ENCODE data around the gene SDK1.

- no peak for TF ChIP-seq CTCF (conservative IDR thresholded peaks at IDR 0.05; ENCODE audit: low read length)
- TF ChIP-seq EZH2phosphoT487 (IDR thresholded peaks at IDR 0.05; ENCODE audit: borderline replicate concordance, low read depth, low read length): no peak
Observed at GRCh38 chr7:3978839-3979238, 677.8 kb downstream of the SDK1 start.

All from OCI-LY7 (cell line).